Neural cell (in vitro differentiated cells): Measurements from ENCODE around the gene MAP4K4. TPM values are rescaled to one million over a fixed set of nuclear protein-coding genes. Genes with fewer than 3 reads are reported as not detected.

ENCODE experiments used
- H2AFZ ChIP-seq: fragments of 200-600, 300-800 bp; sonication (generic), shearing (Covaris generic); 2 replicates; pipeline ENCODE4 v1.6.0; 2014; ENCODE audit warnings: low read depth, mild to moderate bottlenecking, antibody characterized with exemption, low read length, moderate library complexity
- H3F3A ChIP-seq: fragments of 200-600 bp; shearing (Covaris generic); 2 replicates; pipeline ENCODE4 v1.6.1; 2016; ENCODE audit warnings: mild to moderate bottlenecking, moderate library complexity, mixed read lengths, antibody characterized with exemption, low read length; ENCODE audit not compliant: insufficient read depth, poor library complexity, severe bottlenecking
- H3K27ac ChIP-seq: fragments of 200-600, 300-800 bp; sonication (generic), shearing (Covaris generic); 2 replicates; pipeline ENCODE4 v1.5.1; 2014; ENCODE audit warnings: mild to moderate bottlenecking, low read length, moderate library complexity
- H3K27me3 ChIP-seq: fragments of 300-800, 200-600 bp; sonication (generic), shearing (Covaris generic); 2 replicates; pipeline ENCODE4 v1.6.0; 2014; ENCODE audit warnings: mild to moderate bottlenecking, low read depth, low read length, moderate library complexity; ENCODE audit not compliant: insufficient read depth
- H3K36me3 ChIP-seq: fragments of 300-800, 200-600 bp; sonication (generic), shearing (Covaris generic); 2 replicates; pipeline ENCODE4 v1.5.1; 2014; ENCODE audit warnings: mild to moderate bottlenecking, antibody characterized with exemption, low read length, moderate library complexity; ENCODE audit not compliant: insufficient read depth
- H3K4me2 ChIP-seq: fragments of 300-800, 200-600 bp; sonication (generic), shearing (Covaris generic); 2 replicates; pipeline ENCODE4 v1.6.0; 2014; ENCODE audit warnings: mild to moderate bottlenecking, low read length
- H3K4me3 ChIP-seq: fragments of 300-800, 200-600 bp; sonication (generic), shearing (Covaris generic); 2 replicates; pipeline ENCODE4 v1.5.1; 2014; ENCODE audit warnings: mild to moderate bottlenecking, low read length, moderate library complexity
- H3K79me2 ChIP-seq: fragments of 200-600 bp; shearing (Covaris generic); replicated peaks from 2 replicates; pipeline ENCODE4 v1.6.0; 2014; ENCODE audit warnings: mild to moderate bottlenecking, low read length, moderate library complexity; ENCODE audit not compliant: insufficient read depth
- H3K9ac ChIP-seq: fragments of 300-800, 200-600 bp; sonication (generic), shearing (Covaris generic); 2 replicates; pipeline ENCODE4 v1.6.1; 2016; ENCODE audit warnings: mild to moderate bottlenecking, low read length, mixed read lengths
- H3K9me2 ChIP-seq: fragments of 200-600 bp; shearing (Covaris generic); 2 replicates; pipeline ENCODE4 v1.6.1; 2016; ENCODE audit warnings: mild to moderate bottlenecking, low read length, mixed read lengths; ENCODE audit not compliant: insufficient read depth
- H3K9me3 ChIP-seq: fragments of 200-600, 300-800 bp; sonication (generic), shearing (Covaris generic); 2 replicates; pipeline ENCODE4 v1.6.1; 2016; ENCODE audit warnings: mild to moderate bottlenecking, mixed run types, low read length, moderate library complexity, mixed read lengths
- H4K20me1 ChIP-seq: fragments of 200-600 bp; shearing (Covaris generic); 2 replicates; pipeline ENCODE4 v1.6.1; 2016; ENCODE audit warnings: mild to moderate bottlenecking, mixed run types; ENCODE audit not compliant: insufficient read depth
- CTCF ChIP-seq: fragments of 450-650 bp; IDR thresholded peaks from 2 replicates; pipeline ENCODE4 v1.5.1; 2014; ENCODE audit warnings: antibody characterized with exemption, mild to moderate bottlenecking, moderate library complexity; ENCODE audit not compliant: poor library complexity, severe bottlenecking
- EP300 ChIP-seq: fragments of 450-650 bp; conservative IDR thresholded peaks from 2 replicates; pipeline ENCODE4 v1.6.1; 2014; ENCODE audit warnings: antibody characterized with exemption, mild to moderate bottlenecking, moderate library complexity; ENCODE audit not compliant: poor library complexity, severe bottlenecking
- EZH2 ChIP-seq: fragments of 200-600, 300-800 bp; shearing (Covaris generic), sonication (generic); IDR thresholded peaks from 2 replicates; pipeline ENCODE4 v1.6.1; 2014; ENCODE audit warnings: antibody characterized with exemption, low read length, borderline replicate concordance, mild to moderate bottlenecking; ENCODE audit not compliant: insufficient read depth, poor library complexity, severe bottlenecking
- MXI1 ChIP-seq: fragments of 450-650 bp; conservative IDR thresholded peaks from 2 replicates; pipeline ENCODE4 v1.6.1; 2014; ENCODE audit warnings: antibody characterized with exemption, mild to moderate bottlenecking; ENCODE audit not compliant: poor library complexity, severe bottlenecking
- POLR2AphosphoS5 ChIP-seq: IDR thresholded peaks from 2 replicates; pipeline ENCODE4 v1.6.1; 2012
- RAD21 ChIP-seq: fragments of 450-650 bp; conservative IDR thresholded peaks from 2 replicates; pipeline ENCODE4 v1.6.1; 2014; ENCODE audit warnings: antibody characterized with exemption, mild to moderate bottlenecking, moderate library complexity
- REST ChIP-seq: IDR thresholded peaks from 2 replicates; pipeline ENCODE4 v1.6.1; 2012; ENCODE audit warnings: borderline replicate concordance
- SMC3 ChIP-seq: fragments of 450-650 bp; conservative IDR thresholded peaks from 2 replicates; pipeline ENCODE4 v1.6.1; 2014; ENCODE audit warnings: antibody characterized with exemption, mild to moderate bottlenecking, moderate library complexity; ENCODE audit not compliant: poor library complexity
- TAF1 ChIP-seq: IDR thresholded peaks from 2 replicates; pipeline ENCODE4 v1.6.1; 2012; ENCODE audit warnings: low read depth
- polyA plus RNA-seq: library from polyadenylated mRNA; depleted of rRNA; stranded (reverse); fragments of >200 nt; gene quantifications from 2 replicates; pipeline ENCODE4 v1.2.3, GENCODE V29; 2014

Gene MAP4K4
- polyA plus RNA-seq, 1 donor from 2014 or later: 125 TPM

GRCh38 chr2:101737478-101738255 is 40.2 kb downstream of the MAP4K4 start:
- no peak overlapping the region for H3K9ac ChIP-seq
- H3K79me2 ChIP-seq: peaks cover 93% of the 10 kb centered on the region
- H3K4me2 ChIP-seq: no peak overlapping the region
- H3K27ac ChIP-seq: no peak overlapping the region
- H3K9me3 ChIP-seq: no peaks in the 10 kb centered on the region
- H3K9me2 ChIP-seq: no peaks in the 10 kb centered on the region
- H3F3A ChIP-seq: no peaks in the 10 kb centered on the region
- no peak overlapping the region for H2AFZ ChIP-seq
- no peak overlapping the region for H3K4me3 ChIP-seq
- no peak for TF ChIP-seq REST
- no peak for TF ChIP-seq EP300
- no peak for TF ChIP-seq POLR2AphosphoS5
- no peak for TF ChIP-seq CTCF
- TF ChIP-seq RAD21: no peak
- TF ChIP-seq MXI1: no peak
- TF ChIP-seq SMC3: no peak
- TF ChIP-seq TAF1: no peak
- TF ChIP-seq EZH2: no peak
- H3K27me3 ChIP-seq: no peaks in the 10 kb centered on the region
- peaks cover 62% of the 10 kb centered on the region for H4K20me1 ChIP-seq
- no peaks in the 10 kb centered on the region for H3K36me3 ChIP-seq

DNA sequence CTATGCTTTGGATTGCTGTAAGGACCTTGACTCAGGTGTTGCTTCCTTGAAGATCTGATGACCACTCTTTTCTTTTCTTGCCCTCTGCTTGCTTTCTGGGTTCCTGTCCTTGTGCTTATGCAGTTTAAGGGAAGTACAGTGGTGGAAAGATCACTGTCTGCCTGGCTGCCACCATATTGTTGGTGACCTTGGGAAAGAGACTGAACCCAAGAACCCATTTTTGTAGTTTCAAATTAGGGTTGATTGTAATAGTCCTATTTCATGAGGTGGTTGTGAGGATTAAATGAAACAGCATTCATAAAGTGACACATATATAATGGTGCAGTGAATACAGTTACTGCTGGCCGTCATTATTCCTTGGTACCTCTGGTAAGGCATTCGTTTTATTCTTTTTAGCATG is 41.1 kb downstream of the MAP4K4 start:
- H3F3A ChIP-seq: no peaks in the 10 kb centered on the region
- H3K9me2 ChIP-seq: no peaks in the 10 kb centered on the region
- H3K9me3 ChIP-seq: no peaks in the 10 kb centered on the region
- no peak overlapping the region for H3K27ac ChIP-seq
- H3K27me3 ChIP-seq: no peaks in the 10 kb centered on the region
- H2AFZ ChIP-seq: no peak overlapping the region
- H3K9ac ChIP-seq: no peak overlapping the region
- peaks cover 59% of the 10 kb centered on the region for H4K20me1 ChIP-seq
- no peak overlapping the region for H3K4me2 ChIP-seq
- TF ChIP-seq CTCF: no peak
- no peak for TF ChIP-seq RAD21
- TF ChIP-seq EP300: no peak
- TF ChIP-seq REST: no peak
- TF ChIP-seq MXI1: no peak
- no peak for TF ChIP-seq SMC3
- TF ChIP-seq POLR2AphosphoS5: no peak
- no peak for TF ChIP-seq EZH2
- TF ChIP-seq TAF1: no peak
- no peak overlapping the region for H3K4me3 ChIP-seq
- H3K36me3 ChIP-seq: no peaks in the 10 kb centered on the region
- H3K79me2 ChIP-seq: peaks cover 92% of the 10 kb centered on the region
